Activated naive CD4-positive, alpha-beta T cell treated with anti-CD3 and anti-CD28 coated beads for 36 hours (primary cell): ENCODE results near the gene TBC1D13. TPM values are rescaled to one million over a fixed set of nuclear protein-coding genes. Genes with fewer than 3 reads are reported as not detected.

Experiments
- CTCF ChIA-PET: fragments of 350-600 bp; sonication (Branson Sonifier 250); formaldehyde crosslinking; loops from one replicate; lab custom pipeline; 2021; ENCODE audit warnings: antibody characterized with exemption; lab: Charles Lee
- DNase-seq: peaks from one replicate; pipeline ENCODE4 v3.0.0-alpha.2; 2020
- H3K27ac Mint-ChIP-seq: one replicate; pipeline ENCODE4 v1.8.0; 2021; ENCODE audit warnings: mild to moderate bottlenecking, mixed read lengths
- H3K27me3 Mint-ChIP-seq: one replicate; pipeline ENCODE4 v1.8.0; 2021; ENCODE audit warnings: low read depth, mixed read lengths
- H3K36me3 Mint-ChIP-seq: one replicate; pipeline ENCODE4 v1.8.0; 2021; ENCODE audit warnings: low read depth, mixed read lengths
- H3K4me1 Mint-ChIP-seq: one replicate; pipeline ENCODE4 v1.8.0; 2021; ENCODE audit warnings: low read depth, mixed read lengths
- H3K4me3 Mint-ChIP-seq: one replicate; pipeline ENCODE4 v1.8.0; 2021; ENCODE audit warnings: mild to moderate bottlenecking, moderate library complexity, mixed read lengths
- H3K9me3 Mint-ChIP-seq: one replicate; pipeline ENCODE4 v1.8.0; 2021; ENCODE audit warnings: mixed read lengths
- intact Hi-C: fragments of 100-400 bp; cut with micrococcal nuclease; formaldehyde crosslinking; loops from one replicate; pipeline ENCODE4 v1.15.1; 2023
- total RNA-seq, 2 experiments: library from RNA; stranded (reverse); gene quantifications; one replicate each; pipeline ENCODE4 v1.2.3, GENCODE V29; 2021

TBC1D13 gene
- total RNA-seq, 2 experiments from 2014 or later: 8.3 to 9.0 TPM

GRCh38 chr9:128809831-128810230 lies 22.8 kb downstream of the TBC1D13 start:
- intact Hi-C loops: no loop called here
- Mint-ChIP-seq H3K9me3 (no peaks in the 10 kb centered on the region), H3K36me3 (peaks cover 3% of the 10 kb centered on the region), H3K4me1 (no peaks in the 10 kb centered on the region), H3K4me3 (no peak overlapping the region), H3K27ac (no peak overlapping the region), H3K27me3 (no peaks in the 10 kb centered on the region)
- CTCF ChIA-PET: interaction anchor here (1.1 to 2.5 kb wide), 2 partner anchors 9 to 70 kb away, joined by 3 to 10 read pairs; partner anchors contain the start of gene ENDOG
- no peak for DNase-seq

GRCh38 chr9:128810873-128811272 lies 23.8 kb downstream of the TBC1D13 start:
- Mint-ChIP-seq H3K4me3 (no peak overlapping the region), H3K27me3 (no peaks in the 10 kb centered on the region), H3K9me3 (no peaks in the 10 kb centered on the region), H3K27ac (no peak overlapping the region), H3K4me1 (no peaks in the 10 kb centered on the region), H3K36me3 (peaks cover 3% of the 10 kb centered on the region)
- intact Hi-C loops: no loop called here
- CTCF ChIA-PET: interaction anchor here (0.6 to 2.5 kb wide), 3 partner anchors 8 to 101 kb away, joined by 3 to 10 read pairs (median 4); partner anchors contain the start of gene ENDOG
- DNase-seq: no peak

GRCh38 chr9:128818099-128818838 lies 31.2 kb downstream of the TBC1D13 start, which contains the start of gene ENDOG:
TSS of gene ENDOG (plus strand) at chr9:128818500. CDS start at chr9:128818685, 185 bp downstream.
- Mint-ChIP-seq H3K36me3 (peaks cover 6% of the 10 kb centered on the region), H3K9me3 (no peaks in the 10 kb centered on the region), H3K4me1 (peaks cover 22% of the 10 kb centered on the region), H3K4me3 (peak within 1 kb of the TSS; percentile 82), H3K27me3 (no peaks in the 10 kb centered on the region), H3K27ac (peak within 1 kb of the TSS; percentile 24)
- DNase-seq: peak; percentile 98
- intact Hi-C loops: loop anchor here (1.0 to 5.0 kb wide), 9 partner anchors 11 to 1759 kb away; partner anchors contain the start of genes CRAT, FUBP3, PKN3 and PTPA
- CTCF ChIA-PET: interaction anchor here (0.6 to 3.3 kb wide), 23 partner anchors 9 to 395 kb away, joined by 3 to 21 read pairs (median 4); partner anchors contain the start of genes SH3GLB2 and SPOUT1

GRCh38 chr9:128818839-128819715 lies 32.0 kb downstream of the TBC1D13 start:
- Mint-ChIP-seq H3K9me3 (no peaks in the 10 kb centered on the region), H3K27ac (no peak overlapping the region), H3K4me1 (peaks cover 22% of the 10 kb centered on the region), H3K27me3 (no peaks in the 10 kb centered on the region), H3K36me3 (peaks cover 6% of the 10 kb centered on the region), H3K4me3 (peak overlapping the region; percentile 76)
- CTCF ChIA-PET: interaction anchor here (0.5 to 3.3 kb wide), 18 partner anchors 10 to 259 kb away, joined by 3 to 21 read pairs (median 4); partner anchors contain the start of genes SH3GLB2 and SPOUT1
- DNase-seq: peak; percentile 43
- intact Hi-C loops: loop anchor here (1.0 to 5.0 kb wide), 9 partner anchors 10 to 1758 kb away; partner anchors contain the start of genes CRAT, FUBP3, PKN3 and PTPA

GRCh38 chr9:128819716-128820664 lies 32.9 kb downstream of the TBC1D13 start:
- CTCF ChIA-PET: interaction anchor here (0.6 to 3.3 kb wide), 5 partner anchors 9 to 512 kb away, joined by 3 to 21 read pairs (median 10); partner anchors contain the start of genes SH3GLB2 and SPOUT1
- intact Hi-C loops: loop anchor here (2.0 to 5.0 kb wide), 5 partner anchors 117 to 1757 kb away; partner anchors contain the start of genes CRAT, FUBP3, PKN3 and PTPA
- peaks cover 10% of the 10 kb centered on the region for H3K36me3 Mint-ChIP-seq
- peaks cover 22% of the 10 kb centered on the region for H3K4me1 Mint-ChIP-seq
- DNase-seq: no peak
- H3K9me3 Mint-ChIP-seq: no peaks in the 10 kb centered on the region
- peak overlapping the region; percentile 41 for H3K4me3 Mint-ChIP-seq
- H3K27ac Mint-ChIP-seq: no peak overlapping the region
- H3K27me3 Mint-ChIP-seq: no peaks in the 10 kb centered on the region

GRCh38 chr9:128820665-128821583 lies 33.9 kb downstream of the TBC1D13 start:
- Mint-ChIP-seq H3K36me3 (peaks cover 10% of the 10 kb centered on the region), H3K27me3 (no peaks in the 10 kb centered on the region), H3K4me1 (peaks cover 22% of the 10 kb centered on the region), H3K4me3 (no peak overlapping the region), H3K27ac (no peak overlapping the region), H3K9me3 (no peaks in the 10 kb centered on the region)
- DNase-seq: no peak
- intact Hi-C loops: no loop called here
- CTCF ChIA-PET: interaction anchor here (0.6 kb wide), 1 partner anchor 511 kb away, joined by 3 read pairs; no protein-coding TSS in a partner anchor

- no peak overlapping the region for H3K27ac Mint-ChIP-seq
- H3K36me3 Mint-ChIP-seq: peaks cover 12% of the 10 kb centered on the region
- peaks cover 22% of the 10 kb centered on the region for H3K4me1 Mint-ChIP-seq
- no peak overlapping the region for H3K4me3 Mint-ChIP-seq
- H3K27me3 Mint-ChIP-seq: no peaks in the 10 kb centered on the region
- H3K9me3 Mint-ChIP-seq: no peaks in the 10 kb centered on the region
- CTCF ChIA-PET: no interaction called here
- no peak for DNase-seq
- intact Hi-C loops: no loop called here
These were observed 34.7 kb downstream of the TBC1D13 start for GRCh38 chr9:128821584-128822406.

GRCh38 chr9:128822407-128823042 lies 35.5 kb downstream of the TBC1D13 start:
- H3K27me3 Mint-ChIP-seq: no peaks in the 10 kb centered on the region
- peaks cover 15% of the 10 kb centered on the region for H3K36me3 Mint-ChIP-seq
- H3K27ac Mint-ChIP-seq: no peak overlapping the region
- H3K4me1 Mint-ChIP-seq: peaks cover 22% of the 10 kb centered on the region
- DNase-seq: no peak
- intact Hi-C loops: no loop called here
- CTCF ChIA-PET: no interaction called here
- no peaks in the 10 kb centered on the region for H3K9me3 Mint-ChIP-seq
- no peak overlapping the region for H3K4me3 Mint-ChIP-seq

GRCh38 chr9:128823362-128823902 lies 36.4 kb downstream of the TBC1D13 start:
- Mint-ChIP-seq H3K27me3 (no peaks in the 10 kb centered on the region), H3K36me3 (peaks cover 15% of the 10 kb centered on the region), H3K9me3 (no peaks in the 10 kb centered on the region), H3K27ac (no peak overlapping the region), H3K4me1 (peaks cover 25% of the 10 kb centered on the region), H3K4me3 (no peak overlapping the region)
- intact Hi-C loops: no loop called here
- CTCF ChIA-PET: interaction anchor here (0.5 kb wide), 1 partner anchor 106 kb away, joined by 5 read pairs; no protein-coding TSS in a partner anchor
- DNase-seq: no peak
